NCI-H1092 treated with DMSO at 0.1 percent for 48 hours (cell line): Measurements from ENCODE around the gene SPRR2G.
"Not testable (repeated sequence)": the region's sequence is repeated elsewhere in the genome, so short reads cannot be mapped to it uniquely, and the experiment has no call there.

Experiments
- DNase-seq: peaks from one replicate; lab custom pipeline; 2025; lab: John Stamatoyannopoulos, UW

SPRR2G gene

GRCh38 chr1:153150846-153151245 is at the start of gene SPRR2G:
Gene SPRR2G, minus strand, starts transcription at chr1:153150890. Its CDS starts 780 bp downstream, at chr1:153150110.
- no peak for DNase-seq

- DNase-seq: no peak
Observed at GRCh38 chr1:153195216-153195615, 44.5 kb upstream of the SPRR2G start.

- DNase-seq: no peak
Observed at GRCh38 chr1:153194331-153195050, 43.8 kb upstream of the SPRR2G start.

- DNase-seq: no peak
Observed at GRCh38 chr1:153192697-153193096, 42.0 kb upstream of the SPRR2G start.

- DNase-seq: no peak
Observed at GRCh38 chr1:153190373-153190772, 39.7 kb upstream of the SPRR2G start.

- DNase-seq: not testable (repeated sequence)
Observed at GRCh38 chr1:153188301-153188700, 37.6 kb upstream of the SPRR2G start.

- DNase-seq: no peak
Observed at GRCh38 chr1:153180556-153180955, 29.9 kb upstream of the SPRR2G start.

GRCh38 chr1:153178922-153179321 is 28.2 kb upstream of the SPRR2G start:
- DNase-seq: no peak

- DNase-seq: no peak
Observed at GRCh38 chr1:153174624-153175023, 23.9 kb upstream of the SPRR2G start.

- DNase-seq: no peak
Observed at GRCh38 chr1:153168686-153169085, 18.0 kb upstream of the SPRR2G start.

GRCh38 chr1:153155541-153155940 is 4.9 kb upstream of the SPRR2G start:
- DNase-seq: no peak

- DNase-seq: no peak
Observed at GRCh38 chr1:153152481-153152880, 1.8 kb upstream of the SPRR2G start.

- DNase-seq: no peak
Observed at GRCh38 chr1:153141377-153141776, 9.3 kb downstream of the SPRR2G start.

GRCh38 chr1:153140484-153140883 is 10.2 kb downstream of the SPRR2G start:
- DNase-seq: no peak

GRCh38 chr1:153133743-153134142 is 16.9 kb downstream of the SPRR2G start:
- no peak for DNase-seq

GRCh38 chr1:153133267-153133666 is 17.4 kb downstream of the SPRR2G start:
- DNase-seq: no peak

GRCh38 chr1:153128688-153129087 is 22.0 kb downstream of the SPRR2G start:
- not testable (repeated sequence) for DNase-seq

GRCh38 chr1:153127296-153127695 is 23.4 kb downstream of the SPRR2G start:
- no peak for DNase-seq

- DNase-seq: no peak
Observed at GRCh38 chr1:153125536-153125935, 25.2 kb downstream of the SPRR2G start.

GRCh38 chr1:153123793-153124192 is 26.9 kb downstream of the SPRR2G start:
- not testable (repeated sequence) for DNase-seq

GRCh38 chr1:153122831-153123421 is 27.8 kb downstream of the SPRR2G start:
- DNase-seq: peak; percentile 72

- DNase-seq: no peak
Observed at GRCh38 chr1:153120945-153121344, 29.7 kb downstream of the SPRR2G start.

- DNase-seq: no peak
Observed at GRCh38 chr1:153119491-153119971, 31.2 kb downstream of the SPRR2G start.

- DNase-seq: not testable (repeated sequence)
Observed at GRCh38 chr1:153115264-153115663, 35.4 kb downstream of the SPRR2G start.
